Activated CD8-positive, alpha-beta memory T cell treated with anti-CD3 and anti-CD28 coated beads, Interleukin-2, amount 50 U/mL, for 24 hours (primary cell): ENCODE measurements around the gene COMMD1.
"Not testable (repeated sequence)": the region's sequence is repeated elsewhere in the genome, so short reads cannot be mapped to it uniquely, and the experiment has no call there.

Experiments used
- DNase-seq: peaks from one replicate; pipeline ENCODE4 v3.0.0-alpha.2; 2020; ENCODE audit errors: extremely low read depth

Gene COMMD1

GRCh38 chr2:62141142-62141740, 235.8 kb downstream of the COMMD1 start:
- DNase-seq: no peak

- no peak for DNase-seq
These were observed 236.6 kb downstream of the COMMD1 start for GRCh38 chr2:62142054-62142453.

DNA sequence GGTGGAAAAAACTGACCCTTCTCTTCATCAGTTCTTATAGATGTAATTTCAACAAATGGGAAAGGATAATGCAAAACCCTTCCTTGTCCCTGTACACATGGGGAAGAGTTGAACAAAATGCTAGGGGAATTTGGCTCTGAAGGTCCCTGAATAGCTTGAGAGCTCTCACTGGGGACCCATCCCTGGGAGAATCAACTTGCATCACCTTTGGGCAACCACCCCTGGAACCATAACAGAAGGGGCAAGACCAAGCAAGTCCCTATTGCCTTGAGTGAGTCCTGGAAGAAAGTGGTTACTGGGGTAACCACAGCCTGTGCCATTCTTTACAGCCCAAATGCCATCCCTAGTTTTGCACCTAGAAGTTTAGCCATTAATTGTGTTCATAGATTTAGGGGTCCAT, 238.2 kb downstream of the COMMD1 start:
- DNase-seq: no peak

DNA sequence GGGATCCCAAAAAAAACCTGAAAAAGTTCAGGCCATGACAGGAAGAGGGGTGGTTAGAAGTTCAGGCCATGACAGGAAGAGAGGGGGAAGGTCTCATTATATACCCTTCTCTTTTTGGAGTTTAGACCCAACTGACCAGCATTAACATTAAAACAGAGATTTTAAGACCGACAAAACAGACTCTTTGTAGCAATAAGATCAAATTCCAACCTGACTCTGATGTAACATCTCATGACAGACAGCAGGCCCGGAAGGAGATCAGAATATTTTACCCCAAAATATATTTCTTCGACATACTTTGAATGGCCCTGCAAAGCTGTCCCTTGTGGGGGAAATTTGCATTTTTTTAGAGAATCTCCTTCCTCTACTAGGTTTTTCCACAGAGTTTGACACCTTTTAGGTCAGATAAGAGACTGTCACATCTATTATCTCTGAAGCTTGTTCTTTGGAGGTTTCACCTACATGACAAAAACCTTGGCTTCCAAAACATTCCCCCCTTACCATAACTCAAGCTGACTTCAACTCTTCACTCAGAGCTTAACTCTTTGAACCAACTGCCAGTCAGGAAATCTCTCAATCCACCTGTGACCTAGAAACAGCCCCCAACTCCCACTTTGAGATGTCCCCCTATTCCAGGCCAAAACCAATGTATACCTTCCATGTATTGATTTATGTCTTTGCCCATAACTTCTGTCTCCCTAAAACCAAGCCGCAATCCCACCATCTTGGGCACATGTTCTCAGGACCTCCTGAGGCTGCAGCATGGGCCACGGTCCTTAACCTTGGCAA, 239.4 kb downstream of the COMMD1 start:
- DNase-seq: no peak

GRCh38 chr2:62145478-62146100, 240.1 kb downstream of the COMMD1 start:
- no peak for DNase-seq

DNA sequence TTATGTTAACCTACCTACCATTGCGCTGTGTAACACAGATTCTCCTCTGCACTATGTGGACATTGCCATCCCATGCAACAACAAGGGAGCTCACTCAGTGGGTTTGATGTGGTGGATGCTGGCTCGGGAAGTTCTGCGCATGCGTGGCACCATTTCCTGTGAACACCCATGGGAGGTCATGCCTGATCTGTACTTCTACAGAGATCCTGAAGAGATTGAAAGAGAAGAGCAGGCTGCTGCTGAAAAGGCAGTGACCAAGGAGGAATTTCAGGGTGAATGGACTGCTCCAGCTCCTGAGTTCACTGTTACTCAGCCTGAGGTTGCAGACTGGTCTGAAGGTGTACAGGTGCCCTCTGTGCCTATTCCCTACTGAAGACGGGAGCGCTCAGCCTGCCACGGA, 241.3 kb downstream of the COMMD1 start:
- peak; percentile 2 for DNase-seq

GRCh38 chr2:62147610-62148301, 242.3 kb downstream of the COMMD1 start:
- DNase-seq: no peak

GRCh38 chr2:62149708-62150107, 244.2 kb downstream of the COMMD1 start:
- DNase-seq: no peak

- DNase-seq: no peak
These were observed 245.3 kb downstream of the COMMD1 start for GRCh38 chr2:62150597-62151305.

GRCh38 chr2:62151306-62151638, 245.8 kb downstream of the COMMD1 start:
- no peak for DNase-seq

DNA sequence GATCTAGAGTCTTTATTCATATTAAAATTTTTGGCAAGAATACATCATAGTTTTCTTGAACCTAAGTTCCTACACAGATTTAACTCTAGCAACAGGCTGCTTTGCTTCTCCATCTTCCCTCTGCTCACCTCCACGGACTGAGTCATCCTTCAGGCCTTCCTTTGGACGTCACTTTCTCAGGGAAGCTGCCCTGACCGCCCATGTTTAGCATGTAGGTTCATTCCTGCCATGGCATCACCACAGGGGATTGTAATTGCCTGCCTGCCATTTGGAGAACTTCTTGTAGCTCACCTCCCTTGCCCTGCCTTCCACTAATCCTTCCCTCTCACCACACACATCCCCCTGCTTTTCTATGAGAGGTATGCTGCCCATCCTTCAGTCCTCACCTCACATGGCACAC, 246.5 kb downstream of the COMMD1 start:
- no peak for DNase-seq

DNA sequence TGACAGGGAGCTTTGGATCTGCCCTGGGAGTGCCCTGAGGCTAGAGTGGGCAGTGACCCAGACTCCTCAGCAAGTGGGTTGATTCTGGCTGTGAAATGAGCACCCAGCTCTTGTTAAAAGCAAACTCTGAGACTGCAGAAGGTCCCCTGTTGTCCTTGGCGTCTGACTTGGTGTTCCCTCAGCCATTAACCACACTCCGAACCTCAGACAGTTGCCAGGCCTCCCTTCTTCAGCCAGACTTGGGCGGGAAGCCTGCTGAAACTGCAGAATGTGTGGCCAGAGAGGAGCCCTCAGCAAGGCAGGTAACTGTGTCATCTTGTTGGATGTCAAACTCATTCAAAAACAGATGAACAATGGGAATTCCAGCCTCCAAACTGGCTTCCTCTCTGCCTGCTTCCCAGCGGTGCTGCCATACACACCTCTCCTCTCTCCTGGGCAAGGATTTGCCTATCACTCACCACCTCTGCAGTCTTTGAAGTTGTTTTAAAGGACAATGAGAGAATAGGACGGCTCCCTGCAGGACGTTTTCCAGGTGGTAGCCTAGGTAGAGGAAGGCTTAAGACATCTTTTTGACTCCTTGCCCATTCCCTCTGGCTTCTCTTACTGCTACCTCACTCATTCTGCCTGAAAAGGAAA, 251.5 kb downstream of the COMMD1 start:
- DNase-seq: no peak

- no peak for DNase-seq
These were observed 253.1 kb downstream of the COMMD1 start for GRCh38 chr2:62158444-62159121.

DNA sequence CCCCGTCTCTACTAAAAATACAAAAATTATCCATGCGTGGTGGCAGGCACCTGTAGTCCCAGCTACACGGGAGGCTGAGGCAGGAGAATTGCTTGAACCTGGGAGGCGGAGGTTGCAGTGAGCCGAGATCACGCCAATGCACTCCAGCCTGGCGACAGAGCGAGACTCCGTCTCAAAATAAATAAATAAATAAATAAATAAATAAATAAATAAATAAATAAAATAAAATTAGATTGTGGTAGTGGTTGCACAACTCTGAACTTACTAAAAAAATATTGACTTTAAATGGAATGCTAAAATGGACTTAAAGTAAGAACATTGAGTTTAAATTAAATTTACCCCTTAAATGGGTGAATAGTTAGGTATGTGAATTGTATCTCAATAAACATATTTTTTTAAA, 255.2 kb downstream of the COMMD1 start:
- not testable (repeated sequence) for DNase-seq

- no peak for DNase-seq
These were observed 257.8 kb downstream of the COMMD1 start for GRCh38 chr2:62163106-62163831.

DNA sequence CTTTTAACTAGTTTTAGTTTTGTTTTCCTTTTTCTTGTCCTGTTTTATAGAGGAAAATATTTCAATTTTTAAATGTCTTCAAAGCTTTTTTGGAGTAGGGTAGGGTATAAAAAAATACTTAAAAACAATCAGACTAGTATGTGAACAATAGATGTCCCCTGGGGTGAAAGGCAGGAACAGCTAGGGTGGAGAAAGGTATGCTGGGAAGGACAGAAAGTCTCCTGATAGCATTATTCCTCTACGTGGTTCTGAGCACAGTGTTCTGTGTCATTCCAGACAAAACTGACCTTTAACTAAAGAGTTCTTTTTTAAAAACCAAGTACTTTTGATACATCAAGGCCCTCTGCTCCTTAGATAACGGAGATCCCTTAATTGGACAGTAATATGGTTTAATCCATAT, 258.4 kb downstream of the COMMD1 start:
- no peak for DNase-seq

DNA sequence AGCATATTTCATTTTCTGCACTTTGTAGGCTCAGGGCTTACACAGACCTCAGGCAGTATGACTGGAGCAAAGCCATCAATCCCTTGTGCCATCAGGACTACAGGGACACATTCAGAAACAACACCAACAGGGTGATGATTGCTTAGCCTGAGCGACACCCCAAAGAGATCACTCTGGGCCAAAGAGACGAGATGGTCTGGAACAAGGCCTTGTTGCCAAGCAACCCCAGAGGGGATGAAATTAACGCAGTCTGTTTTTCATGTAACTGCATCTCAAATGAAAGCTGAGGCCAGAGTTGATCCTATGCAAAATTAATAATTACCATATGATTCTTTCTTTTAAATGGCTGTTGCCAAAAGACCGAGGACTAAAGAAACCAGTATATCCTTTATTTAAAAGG, 270.3 kb downstream of the COMMD1 start:
- DNase-seq: no peak

- DNase-seq: no peak
These were observed 271.3 kb downstream of the COMMD1 start for GRCh38 chr2:62176801-62177200.

DNA sequence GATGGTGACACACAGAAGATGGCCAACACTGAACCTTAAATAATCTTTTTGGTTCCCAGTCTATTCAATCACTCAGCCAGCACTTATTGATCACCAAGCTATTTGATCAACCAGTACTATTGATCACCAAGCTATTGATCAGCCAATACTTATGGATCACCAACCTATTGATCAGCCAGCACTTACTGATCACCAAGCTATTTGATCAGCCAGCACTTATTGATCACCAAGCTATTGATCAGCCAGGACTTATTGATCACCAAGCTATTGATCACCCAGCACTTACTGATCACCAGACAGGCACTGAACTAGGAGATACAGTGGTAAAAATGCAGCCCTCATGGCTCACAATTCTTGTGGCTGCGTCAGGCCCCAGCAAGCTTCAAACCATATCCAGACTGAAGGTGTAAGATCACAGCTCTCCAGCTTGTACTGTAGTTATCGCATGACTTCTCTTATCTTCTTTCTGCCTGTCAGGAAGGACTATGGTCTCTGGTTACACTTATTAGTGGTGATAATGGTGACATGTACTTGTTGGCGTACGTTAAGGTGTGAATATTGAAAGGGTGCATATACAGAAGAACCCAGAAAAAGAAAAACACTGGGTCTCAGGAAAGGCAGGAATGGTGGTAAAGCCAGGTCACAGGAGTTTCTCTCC, 272.0 kb downstream of the COMMD1 start:
- DNase-seq: no peak
